Measurements from ENCODE around the gene WDR43. TPM values are rescaled to one million over a fixed set of nuclear protein-coding genes. Genes with fewer than 3 reads are reported as not detected.

Gene WDR43
- total and polyA plus RNA-seq, 2 donors from 2014 or later: 9.6 to 40.5 TPM

DNA sequence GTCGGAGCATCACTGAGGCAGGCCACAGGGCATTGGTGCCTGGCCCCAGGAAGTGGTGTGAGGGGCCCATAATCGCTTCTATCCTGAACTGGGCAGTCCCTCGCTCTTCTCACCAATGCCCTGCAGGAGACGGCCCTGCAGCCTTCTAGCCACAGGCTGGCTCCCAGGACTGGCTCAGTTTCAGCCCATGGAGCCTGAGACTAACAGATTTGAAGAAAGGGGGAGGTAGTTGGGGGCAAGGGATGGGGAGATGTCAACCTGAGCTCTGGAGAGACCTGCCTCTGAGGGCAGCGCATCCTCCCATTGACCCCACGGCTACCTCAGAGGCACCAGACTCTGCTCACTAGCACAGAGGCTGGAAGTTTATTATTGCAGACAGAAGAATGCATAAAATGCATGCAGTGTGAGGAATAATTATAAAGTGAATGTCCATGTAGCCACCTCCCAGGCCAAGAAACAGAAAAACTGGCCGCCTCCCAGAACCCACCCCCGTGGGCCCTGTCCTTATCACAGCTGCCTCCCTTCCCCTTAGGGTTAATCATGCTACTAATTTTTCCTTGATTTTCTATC is 88.0 kb downstream of the WDR43 start:
- peak overlapping the region in 1 of 2 donors; percentile 22 for H3K27ac ChIP-seq (ENCODE audit: low read depth in 2 of 2, low read length in 2 of 2)
- H3K4me3 ChIP-seq (ENCODE audit: low read length in 3 of 3): no peak overlapping the region
- no peak for DNase-seq
- H3K9ac ChIP-seq (ENCODE audit: low read length in 3 of 3): no peak overlapping the region
- no peak for FAIRE-seq
- no peaks in the 10 kb centered on the region for H3K27me3 ChIP-seq (ENCODE audit: control insufficient read depth, insufficient read depth, low read length)
- TF ChIP-seq, protein P1, sequence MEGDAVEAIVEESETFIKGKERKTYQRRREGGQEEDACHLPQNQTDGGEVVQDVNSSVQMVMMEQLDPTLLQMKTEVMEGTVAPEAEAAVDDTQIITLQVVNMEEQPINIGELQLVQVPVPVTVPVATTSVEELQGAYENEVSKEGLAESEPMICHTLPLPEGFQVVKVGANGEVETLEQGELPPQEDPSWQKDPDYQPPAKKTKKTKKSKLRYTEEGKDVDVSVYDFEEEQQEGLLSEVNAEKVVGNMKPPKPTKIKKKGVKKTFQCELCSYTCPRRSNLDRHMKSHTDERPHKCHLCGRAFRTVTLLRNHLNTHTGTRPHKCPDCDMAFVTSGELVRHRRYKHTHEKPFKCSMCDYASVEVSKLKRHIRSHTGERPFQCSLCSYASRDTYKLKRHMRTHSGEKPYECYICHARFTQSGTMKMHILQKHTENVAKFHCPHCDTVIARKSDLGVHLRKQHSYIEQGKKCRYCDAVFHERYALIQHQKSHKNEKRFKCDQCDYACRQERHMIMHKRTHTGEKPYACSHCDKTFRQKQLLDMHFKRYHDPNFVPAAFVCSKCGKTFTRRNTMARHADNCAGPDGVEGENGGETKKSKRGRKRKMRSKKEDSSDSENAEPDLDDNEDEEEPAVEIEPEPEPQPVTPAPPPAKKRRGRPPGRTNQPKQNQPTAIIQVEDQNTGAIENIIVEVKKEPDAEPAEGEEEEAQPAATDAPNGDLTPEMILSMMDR (IDR thresholded peaks at IDR 0.05; ENCODE audit: borderline replicate concordance, extremely low read depth, insufficient read depth): no peak
- intact Hi-C loops (cut with DNase I): no loop called here
- H3K36me3 ChIP-seq (ENCODE audit: control insufficient read depth in 2 of 3, insufficient read depth in 3 of 3, low read length in 3 of 3): no peaks in the 10 kb centered on the region
- H3K4me1 ChIP-seq (ENCODE audit: control insufficient read depth in 2 of 3, insufficient read depth in 2 of 3, low read depth in 1 of 3, low read length in 3 of 3): peaks cover 0 to 2% (median 0%) of the 10 kb centered on the region in 3 donors
- no peaks in the 10 kb centered on the region for H3K9me3 ChIP-seq (ENCODE audit: control insufficient read depth in 2 of 3, insufficient read depth in 1 of 3, low read length in 3 of 3)

DNA sequence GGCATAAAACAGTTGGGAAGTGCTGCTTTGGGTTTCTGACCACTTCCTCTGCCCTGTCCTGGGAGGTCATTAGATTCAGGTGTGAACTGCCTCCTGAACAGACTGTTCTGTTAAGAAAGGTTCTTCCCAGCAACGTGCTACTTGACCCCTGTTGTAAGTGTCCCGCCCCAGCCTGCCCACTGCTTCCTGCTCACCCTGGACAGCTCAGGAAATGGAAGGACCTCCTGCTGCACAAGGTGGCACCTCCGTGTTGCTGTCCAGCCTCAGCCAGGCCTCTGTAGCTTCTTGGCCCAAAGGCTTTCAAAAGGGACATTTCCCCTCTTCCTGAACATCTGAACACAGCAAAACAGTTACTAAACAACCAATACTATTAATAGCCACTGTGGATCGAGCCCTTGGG is 92.0 kb downstream of the WDR43 start:
- Histone ChIP-seq H3K36me3 (ENCODE audit: control insufficient read depth in 2 of 3, insufficient read depth in 3 of 3, low read length in 3 of 3) (no peaks in the 10 kb centered on the region), H3K9me3 (ENCODE audit: control insufficient read depth in 2 of 3, insufficient read depth in 1 of 3, low read length in 3 of 3) (no peaks in the 10 kb centered on the region), H3K4me1 (ENCODE audit: control insufficient read depth in 2 of 3, insufficient read depth in 2 of 3, low read depth in 1 of 3, low read length in 3 of 3) (no peaks in the 10 kb centered on the region), H3K4me3 (ENCODE audit: low read length in 3 of 3) (no peak overlapping the region), H3K27me3 (ENCODE audit: control insufficient read depth, insufficient read depth, low read length) (no peaks in the 10 kb centered on the region), H3K9ac (ENCODE audit: low read length in 3 of 3) (no peak overlapping the region), H3K27ac (ENCODE audit: low read depth in 2 of 2, low read length in 2 of 2) (no peak overlapping the region)
- FAIRE-seq (no peak), DNase-seq (no peak)
- intact Hi-C loops (cut with DNase I): no loop called here
- TF ChIP-seq, protein P1 (IDR thresholded peaks at IDR 0.05; ENCODE audit: borderline replicate concordance, extremely low read depth, insufficient read depth): no peak

DNA sequence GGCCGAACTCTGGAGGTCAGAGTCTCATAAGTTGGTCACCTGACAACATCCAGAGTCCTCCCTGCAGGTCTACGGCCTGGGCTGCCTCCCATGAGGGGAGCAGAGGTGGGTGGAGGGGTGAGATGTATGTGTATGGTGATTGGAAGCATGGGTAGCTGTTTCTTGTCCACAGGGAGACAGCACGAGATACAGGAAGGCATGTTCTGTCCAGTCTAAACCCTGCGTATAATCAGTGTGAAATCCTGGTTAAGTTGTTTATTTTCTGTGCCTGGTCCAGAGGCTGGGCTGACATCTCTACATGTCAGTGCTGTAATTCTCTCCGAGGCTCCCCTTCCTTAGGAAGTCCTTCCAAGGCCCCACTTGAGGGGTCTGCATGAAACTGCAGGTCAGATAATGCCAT is 95.5 kb downstream of the WDR43 start:
- no peak for DNase-seq
- intact Hi-C loops (cut with DNase I): no loop called here
- H3K4me1 ChIP-seq (ENCODE audit: control insufficient read depth in 2 of 3, insufficient read depth in 2 of 3, low read depth in 1 of 3, low read length in 3 of 3): no peaks in the 10 kb centered on the region
- TF ChIP-seq, protein P1 (IDR thresholded peaks at IDR 0.05; ENCODE audit: borderline replicate concordance, extremely low read depth, insufficient read depth): no peak
- FAIRE-seq: no peak
- no peak overlapping the region for H3K9ac ChIP-seq (ENCODE audit: low read length in 3 of 3)
- H3K27me3 ChIP-seq (ENCODE audit: control insufficient read depth, insufficient read depth, low read length): no peaks in the 10 kb centered on the region
- no peaks in the 10 kb centered on the region for H3K36me3 ChIP-seq (ENCODE audit: control insufficient read depth in 2 of 3, insufficient read depth in 3 of 3, low read length in 3 of 3)
- no peak overlapping the region for H3K27ac ChIP-seq (ENCODE audit: low read depth in 2 of 2, low read length in 2 of 2)
- no peaks in the 10 kb centered on the region for H3K9me3 ChIP-seq (ENCODE audit: control insufficient read depth in 2 of 3, insufficient read depth in 1 of 3, low read length in 3 of 3)
- no peak overlapping the region for H3K4me3 ChIP-seq (ENCODE audit: low read length in 3 of 3)

DNA sequence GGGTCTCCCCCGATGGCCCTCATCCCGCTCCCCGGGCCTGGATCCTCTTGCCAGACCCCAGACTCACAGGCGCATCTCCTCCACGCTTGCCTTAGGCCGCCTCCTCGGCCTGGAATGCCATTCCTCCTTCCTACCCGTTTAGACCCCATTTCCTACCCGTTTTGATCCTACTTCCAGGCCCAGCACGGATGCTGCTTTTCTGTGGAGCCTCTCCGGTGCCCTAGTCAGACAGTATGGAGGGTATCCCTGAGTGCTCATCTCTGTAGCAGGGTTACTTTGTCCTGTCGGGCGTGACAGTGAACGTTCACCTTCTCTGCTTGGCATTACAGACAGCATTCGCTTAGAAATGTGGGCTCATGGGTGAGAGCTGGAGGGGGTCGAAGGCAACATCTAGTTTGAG is 96.0 kb downstream of the WDR43 start:
- no peak overlapping the region for H3K9ac ChIP-seq (ENCODE audit: low read length in 3 of 3)
- intact Hi-C loops (cut with DNase I): no loop called here
- TF ChIP-seq, protein P1 (IDR thresholded peaks at IDR 0.05; ENCODE audit: borderline replicate concordance, extremely low read depth, insufficient read depth): no peak

More for the DNA sequence above, 96.0 kb downstream of the WDR43 start:
- no peaks in the 10 kb centered on the region for H3K27me3 ChIP-seq (ENCODE audit: control insufficient read depth, insufficient read depth, low read length)
- FAIRE-seq: no peak
- no peak overlapping the region for H3K4me3 ChIP-seq (ENCODE audit: low read length in 3 of 3)
- H3K9me3 ChIP-seq (ENCODE audit: control insufficient read depth in 2 of 3, insufficient read depth in 1 of 3, low read length in 3 of 3): no peaks in the 10 kb centered on the region
- H3K36me3 ChIP-seq (ENCODE audit: control insufficient read depth in 2 of 3, insufficient read depth in 3 of 3, low read length in 3 of 3): no peaks in the 10 kb centered on the region
- no peaks in the 10 kb centered on the region for H3K4me1 ChIP-seq (ENCODE audit: control insufficient read depth in 2 of 3, insufficient read depth in 2 of 3, low read depth in 1 of 3, low read length in 3 of 3)
- no peak overlapping the region for H3K27ac ChIP-seq (ENCODE audit: low read depth in 2 of 2, low read length in 2 of 2)
- no peak for DNase-seq
